Endometrium (tissue), 2 donors: Measurements from ENCODE around the gene RTKN2.
"Not testable (repeated sequence)": the region's sequence is repeated elsewhere in the genome, so short reads cannot be mapped to it uniquely, and the experiment has no call there.

ENCODE experiments used
- FAIRE-seq: peaks from 2 replicates; lab custom pipeline; 2012; peaks lifted over from hg19 to GRCh38; lab: Jason Lieb, UNC
- donor health status: control.
- donor health status: control.

RTKN2 gene

GRCh38 chr10:62259998-62260397 lies 8.6 kb downstream of the RTKN2 start:
- FAIRE-seq: no peak

GRCh38 chr10:62259456-62259855 lies 9.2 kb downstream of the RTKN2 start:
- FAIRE-seq: no peak

DNA sequence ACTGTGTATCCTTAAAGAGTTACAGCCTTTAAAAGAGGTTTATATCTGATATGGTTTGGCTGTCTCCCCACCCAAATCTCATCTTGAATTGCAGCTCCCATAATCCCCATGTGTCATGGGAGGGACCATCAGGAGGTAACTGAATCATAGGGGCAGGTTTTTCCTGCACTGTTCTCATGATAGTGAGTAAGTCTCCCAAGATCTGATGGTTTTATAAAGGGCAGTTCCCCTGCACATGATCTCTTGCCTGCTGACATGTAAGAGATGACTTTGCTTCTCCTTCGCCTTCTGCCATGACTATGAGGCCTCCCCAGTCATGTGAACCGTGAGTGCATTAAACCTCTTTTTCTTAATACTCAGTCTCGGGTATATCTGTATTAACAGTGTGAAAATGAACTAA lies 9.7 kb downstream of the RTKN2 start:
- no peak for FAIRE-seq

GRCh38 chr10:62253704-62254103 lies 14.9 kb downstream of the RTKN2 start:
- no peak for FAIRE-seq

- no peak for FAIRE-seq
These were observed 16.6 kb downstream of the RTKN2 start for GRCh38 chr10:62252051-62252450.

DNA sequence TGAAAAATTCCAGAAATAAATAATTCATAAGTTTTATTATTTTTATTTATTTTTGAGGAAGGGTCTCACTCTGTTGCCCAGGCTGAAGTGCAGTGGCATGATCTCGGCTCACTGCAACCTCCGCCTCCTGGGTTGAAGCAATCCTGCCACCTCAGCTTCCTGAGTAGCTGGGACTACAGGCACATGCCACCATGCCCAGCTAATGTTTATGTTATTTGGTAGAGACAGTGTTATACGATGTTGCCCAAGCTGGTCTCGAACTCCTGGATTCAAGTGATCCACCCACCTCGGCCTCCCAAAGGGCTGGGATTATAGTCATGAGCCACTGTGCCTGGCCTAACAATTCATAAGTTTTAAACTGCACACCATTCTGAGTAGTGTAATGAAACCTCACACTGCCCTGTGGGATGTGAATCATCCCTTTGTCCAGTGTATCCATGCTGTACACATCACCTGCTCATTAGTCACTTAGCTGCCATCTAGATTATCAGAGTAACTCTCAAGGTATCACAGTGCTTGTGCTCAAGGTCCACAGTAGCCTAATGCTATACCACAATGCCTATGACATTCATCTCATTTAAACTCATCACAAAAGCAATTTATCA lies 17.9 kb downstream of the RTKN2 start:
- no peak for FAIRE-seq

DNA sequence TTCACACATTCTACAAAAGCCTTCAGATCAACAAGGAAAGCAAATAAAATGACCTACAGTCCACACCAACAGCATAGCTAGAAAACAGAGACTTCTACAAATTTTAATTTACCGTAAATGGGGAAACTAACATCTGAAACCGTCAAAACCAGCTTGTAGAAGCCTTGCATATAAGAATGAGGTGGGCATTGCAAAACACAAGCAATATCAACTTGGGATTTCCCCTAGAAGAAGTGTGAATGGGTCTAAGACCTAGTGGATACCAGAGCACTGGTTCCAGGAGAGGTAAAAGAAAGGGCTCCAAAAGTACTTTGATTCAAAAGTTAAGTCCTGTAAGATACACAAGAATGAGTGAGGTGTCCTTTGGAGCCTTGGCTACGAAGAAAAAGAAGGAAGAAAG lies 18.7 kb downstream of the RTKN2 start:
- FAIRE-seq: no peak

- peak; percentile 51 for FAIRE-seq
These were observed 20.2 kb downstream of the RTKN2 start for GRCh38 chr10:62248465-62248864.

- FAIRE-seq: peak; percentile 96
These were observed 23.7 kb downstream of the RTKN2 start for GRCh38 chr10:62244785-62245467.

GRCh38 chr10:62244088-62244487 lies 24.6 kb downstream of the RTKN2 start:
- FAIRE-seq: peak; percentile 81

DNA sequence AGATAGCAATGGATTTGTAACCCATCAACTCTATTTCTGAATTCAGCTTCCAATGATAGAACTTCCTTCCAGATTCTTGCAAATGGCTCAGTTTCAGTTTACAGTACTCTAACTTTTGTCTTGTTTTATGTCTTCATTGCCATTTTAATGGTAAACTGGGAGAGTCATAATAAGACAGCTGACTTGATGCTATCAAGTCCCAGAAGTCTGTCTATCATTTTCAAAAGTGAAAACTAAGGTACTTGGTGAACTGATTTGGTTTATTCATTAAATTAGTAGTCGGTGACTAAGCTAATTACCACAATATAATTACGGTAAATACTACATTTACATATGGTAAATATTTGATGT lies 25.0 kb downstream of the RTKN2 start:
- no peak for FAIRE-seq

GRCh38 chr10:62242965-62243646 lies 25.5 kb downstream of the RTKN2 start:
- peak; percentile 92 for FAIRE-seq

DNA sequence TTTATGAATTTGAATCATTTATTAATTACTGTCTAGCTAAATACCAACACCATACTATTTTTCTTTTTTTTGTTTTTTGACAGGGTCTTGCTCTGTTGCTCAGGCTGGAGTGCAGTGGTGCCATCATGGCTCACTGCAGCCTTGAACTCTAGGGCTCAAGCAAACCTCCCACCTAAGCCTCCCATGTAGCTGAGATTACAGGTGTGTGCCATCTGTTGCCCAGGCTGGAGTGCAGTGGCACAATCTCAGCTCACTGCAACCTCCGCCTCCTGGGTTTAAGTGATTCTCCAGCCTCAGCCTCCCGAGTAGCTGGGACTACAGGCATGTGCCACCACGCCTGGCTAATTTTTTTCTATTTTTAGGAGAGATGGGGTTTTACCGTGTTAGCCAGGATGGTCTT lies 27.1 kb downstream of the RTKN2 start:
- FAIRE-seq: not testable (repeated sequence)

GRCh38 chr10:62239994-62240393 lies 28.6 kb downstream of the RTKN2 start:
- FAIRE-seq: peak; percentile 99

DNA sequence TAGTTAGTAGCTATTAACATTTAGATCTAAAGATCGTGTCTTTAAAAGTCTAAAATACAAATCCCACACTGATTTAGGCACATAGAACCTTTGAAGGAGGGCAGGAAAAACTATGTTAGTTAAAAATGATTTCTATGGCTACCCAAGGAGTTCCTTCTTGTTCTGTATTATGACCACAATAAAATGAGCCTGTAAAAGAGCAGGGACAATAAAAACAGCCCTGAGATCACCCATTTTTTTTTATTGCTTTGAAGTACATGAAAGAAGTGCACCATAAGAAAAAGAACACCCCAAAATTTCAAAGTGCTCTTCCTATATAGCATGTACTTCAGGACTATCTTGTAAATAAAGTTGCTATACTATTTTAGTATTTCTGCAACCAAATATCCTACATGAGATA lies 29.8 kb downstream of the RTKN2 start:
- no peak for FAIRE-seq

GRCh38 chr10:62237966-62238365 lies 30.7 kb downstream of the RTKN2 start:
- peak; percentile 62 for FAIRE-seq

GRCh38 chr10:62237506-62237905 lies 31.1 kb downstream of the RTKN2 start:
- no peak for FAIRE-seq

DNA sequence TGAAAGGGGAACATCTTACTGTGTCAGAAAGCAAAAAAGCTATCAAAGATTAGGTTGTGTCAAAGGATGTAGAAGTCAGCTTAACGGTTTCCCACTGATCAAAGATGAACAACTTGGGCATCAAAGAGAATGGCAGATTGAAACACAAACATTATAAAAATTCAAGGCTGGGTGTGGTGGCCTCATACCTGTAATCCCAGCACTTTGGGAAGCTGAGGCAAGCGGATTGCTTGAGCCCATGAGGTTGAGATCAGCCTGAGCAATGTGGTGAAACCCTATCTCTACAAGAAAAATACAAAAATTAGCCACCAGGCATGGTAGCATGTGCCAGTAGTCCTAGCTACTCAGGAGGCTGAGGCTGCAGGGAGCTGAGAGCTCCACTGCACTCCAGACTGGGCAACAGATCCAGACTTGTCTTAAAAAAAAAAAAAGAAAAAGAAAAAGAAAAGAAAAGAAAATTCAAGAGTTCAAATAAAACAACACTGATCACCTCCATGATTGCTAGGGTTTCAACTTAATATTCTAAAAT lies 34.5 kb downstream of the RTKN2 start:
- FAIRE-seq: no peak

DNA sequence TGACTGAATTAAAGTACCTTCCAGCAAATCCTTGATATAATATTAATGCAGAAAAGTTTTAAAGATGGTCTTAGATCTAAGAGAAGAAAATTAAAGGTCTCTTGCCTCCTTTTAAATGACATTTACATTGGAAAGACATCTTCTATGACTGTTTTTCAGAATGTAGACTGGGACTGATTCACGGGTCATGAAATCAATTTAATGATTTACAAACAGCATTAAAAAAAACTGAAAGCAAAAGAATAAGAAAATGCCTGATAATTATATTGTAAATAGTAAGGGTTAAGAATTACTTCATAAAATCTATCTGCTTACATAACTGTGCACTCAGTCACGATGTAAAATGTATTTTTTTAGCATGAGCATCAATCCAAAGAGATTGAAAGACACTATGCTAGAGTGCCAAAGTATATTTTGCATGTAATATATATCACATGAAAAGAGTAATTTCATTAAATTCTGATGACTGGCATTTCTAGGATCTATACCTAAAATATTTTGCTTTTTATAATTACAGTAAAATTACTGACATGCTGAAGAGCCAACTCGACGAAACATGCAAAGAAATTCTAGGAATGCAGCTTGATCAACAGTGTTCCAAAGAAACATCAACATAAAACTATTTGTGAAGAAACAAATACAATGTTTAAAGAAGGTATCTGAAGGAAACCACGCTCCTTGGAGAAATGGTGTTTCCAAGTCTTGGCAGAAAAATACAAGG lies 35.1 kb downstream of the RTKN2 start:
- no peak for FAIRE-seq

DNA sequence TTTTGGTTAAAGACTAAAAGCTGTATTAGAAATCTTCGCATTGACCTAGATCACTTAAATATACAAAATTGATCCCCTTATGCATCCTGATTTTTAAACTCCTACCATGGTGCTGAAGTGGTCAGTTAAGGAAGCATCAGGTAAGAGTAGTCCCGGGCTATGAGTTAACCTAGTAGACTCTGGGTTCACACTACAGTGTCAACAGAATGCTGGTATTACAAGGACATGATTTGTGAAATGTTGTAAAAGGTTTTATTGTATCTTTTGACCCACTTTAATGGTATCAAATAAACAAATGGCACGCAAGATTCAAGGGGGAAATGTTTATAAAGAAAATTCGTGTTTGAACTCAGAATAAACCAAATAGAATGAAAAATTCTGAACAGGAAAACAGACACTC lies 36.8 kb downstream of the RTKN2 start:
- FAIRE-seq: no peak

DNA sequence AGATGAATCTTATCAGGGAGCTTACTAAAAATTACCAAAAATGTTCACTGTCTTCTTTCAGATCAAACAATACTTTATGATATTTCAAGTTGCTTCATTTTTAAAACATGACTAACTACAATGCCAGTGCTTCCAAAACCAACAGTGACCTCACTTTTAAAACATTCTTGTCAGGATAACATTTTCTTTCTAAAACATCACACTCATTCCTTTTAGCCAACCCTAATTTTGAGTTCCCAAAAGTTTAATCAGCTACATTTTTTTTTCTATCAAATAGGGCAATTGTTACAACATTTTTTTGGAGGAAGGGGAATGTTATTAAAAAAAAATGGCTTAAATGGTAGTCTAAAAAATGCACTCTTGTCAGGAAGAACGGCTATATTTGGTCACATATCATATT lies 37.3 kb downstream of the RTKN2 start:
- FAIRE-seq: peak; percentile 53

GRCh38 chr10:62230344-62231121 lies 38.1 kb downstream of the RTKN2 start:
- no peak for FAIRE-seq
